IMR-90 (cell line): ENCODE data around the gene ECSCR. TPM values are rescaled to one million over a fixed set of nuclear protein-coding genes. Genes with fewer than 3 reads are reported as not detected.
"Not testable (repeated sequence)": the region's sequence is repeated elsewhere in the genome, so short reads cannot be mapped to it uniquely, and the experiment has no call there.

Experiments
- ATAC-seq: fragments of 200-7000 bp; cut with Tn5 transposase; 2 replicates; pipeline ENCODE4 v1.9.1; 2020; ENCODE audit warnings: low read depth, mild to moderate bottlenecking, moderate library complexity
- BruUV-seq: library from RNA; stranded (reverse); fragments of 400-500 nt; replicated peaks from 2 replicates; lab custom pipeline; 2021; lab: Mats Ljungman, UMichigan
- CTCF ChIA-PET: fragments of 300-600 bp; formaldehyde crosslinking; extraction: SDS; loops from one replicate; lab custom pipeline; 2021; ENCODE audit warnings: antibody characterized with exemption; lab: Yijun Ruan, JAX
- POLR2A ChIA-PET: fragments of 300-600 bp; sonication (Branson Sonifier 250); formaldehyde crosslinking; loops from one replicate; lab custom pipeline; 2022; ENCODE audit warnings: antibody characterized with exemption; ENCODE audit not compliant: unreplicated experiment; lab: Charles Lee
- DNase-seq: peaks from one replicate; pipeline ENCODE4 v3.0.0; 2013
- H2AFZ ChIP-seq: replicated peaks from 2 replicates; pipeline ENCODE3; 2013; ENCODE audit warnings: low read length, mild to moderate bottlenecking; ENCODE audit not compliant: poor library complexity
- H2AK5ac ChIP-seq: 2 replicates; pipeline ENCODE4 v1.6.1; 2013; ENCODE audit warnings: low read depth, low read length, inconsistent platforms
- H2AK9ac ChIP-seq: replicated peaks from 2 replicates; pipeline ENCODE3; 2013; ENCODE audit warnings: mild to moderate bottlenecking, low read depth, low read length, moderate library complexity; ENCODE audit not compliant: poor library complexity
- H2BK120ac ChIP-seq: 2 replicates; pipeline ENCODE4 v1.6.1; 2013; ENCODE audit warnings: low read depth, low read length, inconsistent platforms
- H2BK15ac ChIP-seq: 3 replicates; pipeline ENCODE4 v1.6.1; 2013; ENCODE audit warnings: low read depth, low read length, inconsistent platforms
- H2BK20ac ChIP-seq: 2 replicates; pipeline ENCODE4 v1.6.1; 2013; ENCODE audit warnings: low read depth, mild to moderate bottlenecking, inconsistent platforms, low read length, moderate library complexity
- H2BK5ac ChIP-seq: 2 replicates; pipeline ENCODE4 v1.6.1; 2013; ENCODE audit warnings: mild to moderate bottlenecking, low read depth, low read length, inconsistent platforms; ENCODE audit not compliant: poor library complexity, severe bottlenecking
- H3K14ac ChIP-seq: replicated peaks from 2 replicates; pipeline ENCODE4 v1.6.1; 2013; ENCODE audit warnings: low read depth, low read length, inconsistent platforms
- H3K18ac ChIP-seq: 2 replicates; pipeline ENCODE4 v1.6.1; 2013; ENCODE audit warnings: low read depth, low read length, control low read depth
- H3K23ac ChIP-seq: 2 replicates; pipeline ENCODE4 v1.6.1; 2013; ENCODE audit warnings: low read depth, low read length, inconsistent platforms
- H3K27ac ChIP-seq: 2 replicates; pipeline ENCODE4 v1.5.1; 2013; ENCODE audit warnings: mild to moderate bottlenecking, control low read depth, low read length; ENCODE audit not compliant: insufficient read depth
- H3K27me3 ChIP-seq: 2 replicates; pipeline ENCODE4 v1.6.1; 2013; ENCODE audit warnings: low read length; ENCODE audit not compliant: control insufficient read depth, insufficient read depth
- H3K36me3 ChIP-seq: 2 replicates; pipeline ENCODE4 v1.6.1; 2013; ENCODE audit warnings: low read length, mixed read lengths; ENCODE audit not compliant: control insufficient read depth, insufficient read depth
- H3K4ac ChIP-seq: 2 replicates; pipeline ENCODE4 v1.6.1; 2013; ENCODE audit warnings: low read depth, low read length, inconsistent platforms
- H3K4me1 ChIP-seq: 2 replicates; pipeline ENCODE4 v1.6.1; 2013; ENCODE audit warnings: low read length, mixed read lengths; ENCODE audit not compliant: control insufficient read depth, insufficient read depth
- H3K4me2 ChIP-seq: 2 replicates; pipeline ENCODE4 v1.6.1; 2013; ENCODE audit warnings: low read depth, mild to moderate bottlenecking, control low read depth, low read length, moderate library complexity
- H3K4me3 ChIP-seq: 2 replicates; pipeline ENCODE4 v1.5.1; 2013; ENCODE audit warnings: low read depth, mild to moderate bottlenecking, control low read depth, low read length, moderate library complexity; ENCODE audit not compliant: insufficient read depth
- H3K56ac ChIP-seq: 2 replicates; pipeline ENCODE4 v1.6.1; 2013; ENCODE audit warnings: low read length, inconsistent platforms; ENCODE audit not compliant: insufficient read depth; ENCODE audit errors: extremely low read depth
- H3K79me1 ChIP-seq, 2 experiments: 2 replicates each; pipeline ENCODE4 v1.6.1; 2013; ENCODE audit warnings: low read length in 2 of 2, inconsistent platforms in 1 of 2, low read depth in 1 of 2
- H3K9ac ChIP-seq: 2 replicates; pipeline ENCODE4 v1.6.1; 2013; ENCODE audit warnings: low read depth, low read length, control low read depth
- H3K9me1 ChIP-seq: 2 replicates; pipeline ENCODE4 v1.6.1; 2013; ENCODE audit warnings: low read length, inconsistent platforms; ENCODE audit not compliant: insufficient read depth
- H3K9me3 ChIP-seq: 2 replicates; pipeline ENCODE4 v1.6.1; 2013; ENCODE audit warnings: low read length; ENCODE audit not compliant: control insufficient read depth, insufficient read depth
- H4K20me1 ChIP-seq: 2 replicates; pipeline ENCODE4 v1.6.1; 2013; ENCODE audit warnings: low read length, inconsistent platforms; ENCODE audit not compliant: insufficient read depth
- H4K5ac ChIP-seq: 2 replicates; pipeline ENCODE4 v1.6.1; 2013; ENCODE audit warnings: mild to moderate bottlenecking, low read depth, low read length, control low read depth
- H4K8ac ChIP-seq, 2 experiments: 2 replicates each; pipeline ENCODE4 v1.6.1; 2013; ENCODE audit warnings: low read depth in 2 of 2, low read length in 2 of 2, control low read depth in 1 of 2, inconsistent platforms in 1 of 2
- H4K91ac ChIP-seq: 2 replicates; pipeline ENCODE4 v1.6.1; 2013; ENCODE audit warnings: low read depth, low read length, inconsistent platforms; ENCODE audit not compliant: insufficient read depth
- WGBS, 2 experiments: methylation state at CpG; one replicate each; pipeline versions ENCODE4 v1.1.5 to v1.1.7; 2013; ENCODE audit warnings: missing lambda C conversion rate in 2 of 2; ENCODE audit not compliant: insufficient read length in 1 of 2; ENCODE audit errors: extremely low coverage in 2 of 2; 5-methylcytosine and 5-hydroxymethylcytosine counted together
- dilution Hi-C: fragments of 300-500 bp; cut with HindIII; formaldehyde crosslinking; loops from one replicate; pipeline ENCODE4 v1.14.3; 2018; ENCODE audit warnings: low sequenced_read_pairs; ENCODE audit not compliant: unreplicated experiment
- in situ Hi-C: fragments of 300-500 bp; cut with MboI; formaldehyde crosslinking; loops from 3 replicates; pipeline ENCODE4 v1.14.3; 2019; ENCODE audit warnings: low sequenced_read_pairs, inconsistent platforms, mixed read lengths
- intact Hi-C: fragments of 100-400 bp; cut with micrococcal nuclease; formaldehyde crosslinking; loops from 2 replicates; pipeline ENCODE4 v1.10.0; 2022
- polyA plus RNA-seq, 3 experiments: library from polyadenylated mRNA; depleted of rRNA; stranded (reverse); fragments of >200 nt; gene quantifications; 2 replicates each; pipeline ENCODE4 v1.2.3, GENCODE V29; 2012; ENCODE audit warnings: low replicate concordance in 1 of 3
- total RNA-seq: library from RNA; depleted of rRNA; stranded (reverse); fragments of >200 nt; gene quantifications from 2 replicates; pipeline ENCODE4 v1.2.3, GENCODE V29; 2012

The ECSCR gene
- total and polyA plus RNA-seq, 2 of the 4 experiments (the other 2 are of a cell fraction): 3.6 to 3.9 TPM

DNA sequence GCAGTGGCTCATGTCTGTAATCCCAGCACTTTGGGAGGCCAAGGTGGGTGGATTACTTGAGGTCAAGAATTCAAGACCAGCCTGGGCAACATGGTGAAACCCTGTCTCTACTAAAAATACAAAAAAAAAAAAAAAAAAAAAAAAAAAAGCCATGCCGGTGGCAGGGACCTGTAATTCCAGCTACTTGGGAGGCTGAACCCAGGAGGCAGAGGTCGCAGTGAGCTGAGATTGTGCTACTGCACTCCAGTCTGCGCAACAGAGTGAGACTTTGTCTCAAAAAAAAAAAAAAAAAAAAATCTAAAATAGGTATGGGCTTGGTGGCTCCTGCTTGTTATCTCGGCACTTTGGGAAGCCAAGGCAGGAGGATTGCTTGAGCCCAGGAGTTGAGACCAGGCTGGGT lies 17.2 kb upstream of the ECSCR start:
- dilution Hi-C loops, H2AK9ac ChIP-seq, H3K23ac ChIP-seq, BruUV-seq, H3K9me3 ChIP-seq, H4K5ac ChIP-seq, H2AK5ac ChIP-seq, H3K27me3 ChIP-seq, CTCF ChIA-PET, DNase-seq, H4K91ac ChIP-seq, intact Hi-C loops, H4K20me1 ChIP-seq, H3K4me2 ChIP-seq, H2AFZ ChIP-seq, H3K27ac ChIP-seq, H3K9ac ChIP-seq, H2BK20ac ChIP-seq, in situ Hi-C loops, H2BK15ac ChIP-seq, H3K18ac ChIP-seq, H2BK5ac ChIP-seq, ATAC-seq, H3K4me3 ChIP-seq, H4K8ac ChIP-seq, H3K14ac ChIP-seq, H3K56ac ChIP-seq, H3K4ac ChIP-seq, H2BK120ac ChIP-seq: not testable (repeated sequence)
- Histone ChIP-seq H3K9me1 (peaks cover 16% of the 10 kb centered on the region), H3K4me1 (peaks cover 19% of the 10 kb centered on the region), H3K79me1 (peaks cover 15 to 45% of the 10 kb centered on the region in 2 experiments), H3K36me3 (peaks cover 15% of the 10 kb centered on the region)
- POLR2A ChIA-PET: interaction anchor here (0.7 kb wide), 1 partner anchor 36 kb away, joined by 4 read pairs; no protein-coding TSS in a partner anchor
- WGBS, 2 experiments: no CpG with 5 or more reads among the region's 4 CpGs

- in situ Hi-C loops, H3K4me3 ChIP-seq, H4K5ac ChIP-seq, H4K91ac ChIP-seq, DNase-seq, H3K4me2 ChIP-seq, H4K20me1 ChIP-seq, H3K9ac ChIP-seq, H3K9me3 ChIP-seq, H3K14ac ChIP-seq, H3K56ac ChIP-seq, H3K18ac ChIP-seq, H2BK20ac ChIP-seq, H3K27me3 ChIP-seq, intact Hi-C loops, H3K23ac ChIP-seq, H3K4ac ChIP-seq, CTCF ChIA-PET, H2BK5ac ChIP-seq, ATAC-seq, H2AFZ ChIP-seq, dilution Hi-C loops, H2AK5ac ChIP-seq, H2BK120ac ChIP-seq, BruUV-seq, H4K8ac ChIP-seq, H2BK15ac ChIP-seq, H3K27ac ChIP-seq, H2AK9ac ChIP-seq: not testable (repeated sequence)
- peaks cover 25% of the 10 kb centered on the region for H3K9me1 ChIP-seq
- peaks cover 25% of the 10 kb centered on the region for H3K4me1 ChIP-seq
- 60% methylated on average over 3 of the region's 9 CpGs; no CpG with 5 or more reads in 1 of the 2 experiments for WGBS, 2 experiments
- POLR2A ChIA-PET: interaction anchor here (0.7 to 1.5 kb wide), 2 partner anchors 17 to 35 kb away, joined by 3 to 4 read pairs; no protein-coding TSS in a partner anchor
- peaks cover 15 to 53% of the 10 kb centered on the region in 2 experiments for H3K79me1 ChIP-seq
- peaks cover 15% of the 10 kb centered on the region for H3K36me3 ChIP-seq
Measured at GRCh38 chr5:139478657-139479423, 16.3 kb upstream of the ECSCR start.
